Neural crest cell (in vitro differentiated cells): ENCODE results near the gene FARSB. TPM values are rescaled to one million over a fixed set of nuclear protein-coding genes. Genes with fewer than 3 reads are reported as not detected.

ENCODE experiments used
- DNase-seq: peaks from one replicate; pipeline ENCODE4 v3.0.0; 2021; ENCODE audit warnings: low read depth, mixed read lengths, low spot score
- H3K27ac Mint-ChIP-seq: one replicate; pipeline ENCODE4 v1.8.0; 2021; ENCODE audit warnings: mild to moderate bottlenecking, mixed read lengths; ENCODE audit not compliant: unreplicated experiment
- H3K27me3 Mint-ChIP-seq: 2 replicates; pipeline ENCODE4 v1.8.0; 2021; ENCODE audit warnings: low read depth, mild to moderate bottlenecking, mixed read lengths
- H3K36me3 Mint-ChIP-seq: 2 replicates; pipeline ENCODE4 v1.8.0; 2021; ENCODE audit warnings: low read depth, mild to moderate bottlenecking, mixed read lengths
- H3K4me1 Mint-ChIP-seq: 2 replicates; pipeline ENCODE4 v1.8.0; 2021; ENCODE audit warnings: mixed read lengths
- H3K4me3 Mint-ChIP-seq: one replicate; pipeline ENCODE4 v1.8.0; 2021; ENCODE audit warnings: mild to moderate bottlenecking, mixed read lengths
- H3K9me3 Mint-ChIP-seq: 2 replicates; pipeline ENCODE4 v1.8.0; 2021; ENCODE audit warnings: mixed read lengths
- total RNA-seq: library from RNA; stranded (reverse); gene quantifications from 2 replicates; pipeline ENCODE4 v1.2.1, GENCODE V29; 2021
- TF ChIP-seq, protein P1 (sequence below): fragments of 200-600 bp; sonication (generic); conservative IDR thresholded peaks from 2 replicates; pipeline ENCODE4 v1.5.0; 2021; ENCODE audit warnings: antibody characterized with exemption, mild to moderate bottlenecking

FARSB gene
- total RNA-seq, 1 donor from 2014 or later: 38.7 TPM

DNA sequence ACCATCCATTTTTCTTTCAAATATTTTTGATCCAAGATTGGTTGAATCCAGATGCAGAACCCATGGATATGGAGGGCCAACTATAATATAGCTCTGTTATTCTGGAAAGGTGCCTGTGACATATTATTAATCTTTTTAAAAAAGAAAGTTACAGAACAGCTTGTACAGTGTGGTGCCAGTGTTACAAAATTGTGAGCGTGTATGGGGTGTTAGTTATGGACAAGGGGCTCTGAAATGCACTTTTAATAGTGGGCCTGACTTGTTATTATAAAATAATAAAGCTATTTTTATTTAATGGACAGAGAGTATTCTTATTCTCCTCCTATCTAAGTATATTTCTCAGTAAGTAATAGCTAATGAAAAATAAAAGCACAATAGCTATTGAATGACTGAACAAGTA is 111.2 kb downstream of the FARSB start:
- H3K27ac Mint-ChIP-seq: no peak overlapping the region
- H3K36me3 Mint-ChIP-seq: no peaks in the 10 kb centered on the region
- no peak overlapping the region for H3K4me3 Mint-ChIP-seq
- TF ChIP-seq, protein P1, sequence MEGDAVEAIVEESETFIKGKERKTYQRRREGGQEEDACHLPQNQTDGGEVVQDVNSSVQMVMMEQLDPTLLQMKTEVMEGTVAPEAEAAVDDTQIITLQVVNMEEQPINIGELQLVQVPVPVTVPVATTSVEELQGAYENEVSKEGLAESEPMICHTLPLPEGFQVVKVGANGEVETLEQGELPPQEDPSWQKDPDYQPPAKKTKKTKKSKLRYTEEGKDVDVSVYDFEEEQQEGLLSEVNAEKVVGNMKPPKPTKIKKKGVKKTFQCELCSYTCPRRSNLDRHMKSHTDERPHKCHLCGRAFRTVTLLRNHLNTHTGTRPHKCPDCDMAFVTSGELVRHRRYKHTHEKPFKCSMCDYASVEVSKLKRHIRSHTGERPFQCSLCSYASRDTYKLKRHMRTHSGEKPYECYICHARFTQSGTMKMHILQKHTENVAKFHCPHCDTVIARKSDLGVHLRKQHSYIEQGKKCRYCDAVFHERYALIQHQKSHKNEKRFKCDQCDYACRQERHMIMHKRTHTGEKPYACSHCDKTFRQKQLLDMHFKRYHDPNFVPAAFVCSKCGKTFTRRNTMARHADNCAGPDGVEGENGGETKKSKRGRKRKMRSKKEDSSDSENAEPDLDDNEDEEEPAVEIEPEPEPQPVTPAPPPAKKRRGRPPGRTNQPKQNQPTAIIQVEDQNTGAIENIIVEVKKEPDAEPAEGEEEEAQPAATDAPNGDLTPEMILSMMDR: no peak
- no peaks in the 10 kb centered on the region for H3K27me3 Mint-ChIP-seq
- peaks cover 35% of the 10 kb centered on the region for H3K4me1 Mint-ChIP-seq
- DNase-seq: no peak
- no peaks in the 10 kb centered on the region for H3K9me3 Mint-ChIP-seq

DNA sequence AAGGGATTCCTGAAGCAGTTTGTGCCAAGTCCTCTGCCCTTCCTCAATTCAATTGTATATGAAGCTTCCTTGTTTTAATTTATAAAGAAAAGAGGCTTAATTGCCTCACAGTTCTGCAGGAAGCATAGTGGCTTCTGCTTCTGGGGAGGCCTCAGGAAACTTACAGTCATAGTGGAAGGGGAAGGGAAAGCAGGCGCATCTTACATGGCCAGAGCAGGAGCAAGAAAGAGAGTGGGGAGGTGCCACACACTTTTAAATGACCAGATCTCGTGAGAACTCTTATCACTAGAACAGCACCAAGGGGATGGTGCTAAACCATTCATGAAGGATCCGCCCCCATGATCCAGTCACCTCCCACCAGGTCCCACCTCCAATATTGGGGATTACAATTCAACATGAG is 117.4 kb downstream of the FARSB start:
- Mint-ChIP-seq H3K4me3 (no peak overlapping the region), H3K27ac (no peak overlapping the region), H3K27me3 (no peaks in the 10 kb centered on the region), H3K4me1 (peaks cover 10% of the 10 kb centered on the region), H3K36me3 (no peaks in the 10 kb centered on the region), H3K9me3 (peaks cover 3% of the 10 kb centered on the region)
- TF ChIP-seq, protein P1: no peak
- DNase-seq: no peak

DNA sequence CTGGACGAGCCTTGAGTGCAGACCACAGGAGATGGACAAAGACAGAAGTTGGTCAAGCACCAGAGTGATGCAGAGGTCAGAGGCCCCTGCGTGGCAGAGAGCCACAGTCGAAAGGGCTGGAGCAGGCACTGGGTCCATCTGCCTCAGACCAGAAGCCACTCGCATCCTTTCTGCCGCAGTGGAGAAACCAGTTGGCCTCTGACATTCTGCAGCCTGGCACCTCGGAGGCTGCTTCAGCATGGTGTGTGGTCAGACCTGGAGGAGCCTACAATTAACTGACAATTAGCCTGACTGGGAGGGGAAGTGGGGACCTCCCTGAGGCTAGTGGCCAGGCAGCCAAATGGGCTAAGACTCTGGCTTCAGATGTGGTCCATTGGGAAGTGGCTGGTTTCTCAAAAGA is 120.4 kb downstream of the FARSB start:
- Mint-ChIP-seq H3K27ac (no peak overlapping the region), H3K4me1 (peaks cover 10% of the 10 kb centered on the region), H3K36me3 (no peaks in the 10 kb centered on the region), H3K4me3 (no peak overlapping the region), H3K9me3 (peaks cover 3% of the 10 kb centered on the region), H3K27me3 (no peaks in the 10 kb centered on the region)
- TF ChIP-seq, protein P1: no peak
- DNase-seq: no peak

DNA sequence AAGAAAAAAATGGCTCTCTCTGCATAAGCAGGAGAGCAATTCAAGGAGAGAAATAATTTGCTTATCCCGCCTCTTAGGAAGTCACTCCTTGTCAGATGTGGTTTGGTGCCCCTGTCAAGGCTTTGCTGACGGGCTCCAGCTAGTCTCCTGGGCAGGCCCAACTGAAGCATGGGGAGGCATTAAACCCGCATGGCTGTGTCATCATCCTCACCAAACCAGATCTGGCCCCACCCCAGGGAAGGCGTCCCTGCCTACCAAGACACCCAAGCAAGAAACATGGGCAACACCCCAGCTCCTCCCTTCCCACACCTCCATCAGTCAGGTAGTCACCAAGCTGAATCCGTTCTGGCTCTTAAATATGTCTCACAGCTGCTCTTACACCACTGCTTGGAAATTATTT is 123.6 kb downstream of the FARSB start:
- Mint-ChIP-seq H3K4me3 (no peak overlapping the region), H3K36me3 (no peaks in the 10 kb centered on the region), H3K27ac (no peak overlapping the region), H3K4me1 (peaks cover 10% of the 10 kb centered on the region), H3K9me3 (peaks cover 3% of the 10 kb centered on the region), H3K27me3 (no peaks in the 10 kb centered on the region)
- DNase-seq: no peak
- TF ChIP-seq, protein P1: no peak

DNA sequence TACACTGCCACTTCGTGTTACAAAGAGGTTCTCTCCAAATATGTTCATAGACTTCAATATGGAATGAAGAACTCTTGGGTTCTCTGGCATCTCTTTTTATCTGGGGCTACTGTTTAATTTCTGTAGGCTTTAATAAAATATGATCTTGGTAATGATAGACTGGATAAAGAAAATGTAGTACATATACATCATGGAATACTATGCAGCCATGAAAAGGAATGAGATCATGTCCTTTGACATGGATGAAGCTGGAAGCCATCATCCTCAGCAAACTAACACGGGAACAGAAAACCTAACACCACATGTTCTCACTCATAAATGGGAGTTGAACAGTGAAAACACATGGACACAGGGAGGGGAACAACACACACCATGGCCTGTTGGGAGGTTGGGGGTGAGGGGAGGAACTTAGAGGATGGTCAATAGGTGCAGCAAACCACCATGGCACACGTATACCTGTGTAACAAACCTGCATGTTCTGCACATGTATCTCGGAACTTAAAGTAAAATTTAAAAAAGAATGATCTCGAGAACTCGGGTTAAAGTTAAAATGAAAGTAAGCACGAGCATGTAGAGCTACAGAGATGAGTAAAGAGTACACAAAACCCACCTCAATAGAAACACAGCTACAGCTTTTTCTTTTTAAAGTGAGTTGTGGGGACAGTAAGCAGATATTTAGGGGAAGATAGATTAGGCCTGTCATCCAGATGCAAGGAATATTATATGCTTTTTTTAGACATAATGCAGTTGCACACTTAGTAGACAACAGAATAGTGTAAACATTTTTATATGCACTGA is 129.2 kb downstream of the FARSB start:
- Mint-ChIP-seq H3K27ac (no peak overlapping the region), H3K4me3 (no peak overlapping the region), H3K9me3 (peaks cover 3% of the 10 kb centered on the region), H3K27me3 (no peaks in the 10 kb centered on the region), H3K36me3 (no peaks in the 10 kb centered on the region), H3K4me1 (no peaks in the 10 kb centered on the region)
- no peak for DNase-seq
- TF ChIP-seq, protein P1: no peak
